ENCODE measurements around the gene B3GALT6. TPM values are rescaled to one million over a fixed set of nuclear protein-coding genes. Genes with fewer than 3 reads are reported as not detected.

The B3GALT6 gene
- 23.4 and 30.0 TPM in 2 replicates for total RNA-seq

DNA sequence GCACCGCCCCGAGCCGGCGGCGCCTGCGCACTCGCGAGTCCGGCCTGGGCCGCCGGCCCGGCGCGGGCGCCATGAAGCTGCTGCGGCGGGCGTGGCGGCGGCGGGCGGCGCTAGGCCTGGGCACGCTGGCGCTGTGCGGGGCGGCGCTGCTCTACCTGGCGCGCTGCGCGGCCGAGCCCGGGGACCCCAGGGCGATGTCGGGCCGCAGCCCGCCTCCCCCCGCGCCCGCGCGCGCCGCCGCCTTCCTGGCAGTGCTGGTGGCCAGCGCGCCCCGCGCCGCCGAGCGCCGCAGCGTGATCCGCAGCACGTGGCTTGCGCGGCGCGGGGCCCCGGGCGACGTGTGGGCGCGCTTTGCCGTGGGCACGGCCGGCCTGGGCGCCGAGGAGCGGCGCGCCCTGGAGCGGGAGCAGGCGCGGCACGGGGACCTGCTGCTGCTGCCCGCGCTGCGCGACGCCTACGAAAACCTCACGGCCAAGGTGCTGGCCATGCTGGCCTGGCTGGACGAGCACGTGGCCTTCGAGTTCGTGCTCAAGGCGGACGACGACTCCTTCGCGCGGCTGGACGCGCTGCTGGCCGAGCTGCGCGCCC lies at the start of gene B3GALT6:
Gene B3GALT6, plus strand, starts transcription at position 30 of the 588 bp plus-strand sequence. Its CDS starts 42 bp downstream, at position 72.

DNA sequence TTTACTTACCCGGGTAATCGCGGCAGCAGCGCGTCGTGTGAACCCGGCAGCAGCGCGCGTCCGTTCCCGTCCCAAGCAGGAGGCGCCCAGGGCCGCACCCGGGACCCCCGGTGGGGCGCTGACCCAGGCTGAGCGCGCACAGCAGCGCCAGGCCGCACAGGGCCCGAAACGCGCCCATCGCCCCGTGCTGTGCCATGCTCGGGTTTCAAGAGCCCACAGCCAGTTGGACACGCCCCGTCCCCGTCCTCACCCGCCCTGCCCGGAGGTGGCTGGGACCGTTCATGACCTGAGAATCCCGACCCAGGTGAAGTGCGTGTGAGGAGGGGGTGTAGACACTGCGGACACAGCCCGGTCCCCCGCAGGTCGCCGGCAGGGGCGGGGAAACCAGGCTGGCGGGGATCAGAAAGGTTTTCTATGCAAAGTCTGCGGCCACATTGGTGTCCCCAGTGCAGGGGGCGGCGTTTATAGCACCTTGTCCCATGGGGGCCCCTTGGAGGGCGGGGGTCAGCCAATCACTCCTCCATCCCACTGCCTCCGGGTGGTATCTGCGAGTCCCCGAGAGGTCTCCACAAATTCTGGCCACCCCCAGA lies 25.6 kb upstream of the B3GALT6 start, which contains the start of gene TNFRSF18:
Gene TNFRSF18, minus strand, starts transcription at position 217 of the 590 bp plus-strand sequence. Its CDS starts 21 bp downstream, at position 196.

GRCh38 chr1:1213345-1214265 lies 18.4 kb upstream of the B3GALT6 start, which contains the start of gene TNFRSF4:
Gene TNFRSF4, minus strand, starts transcription at chr1:1214153. Its CDS starts 26 bp downstream, at chr1:1214127.

GRCh38 chr1:1231400-1232207 lies 433 bp upstream of the B3GALT6 start, which contains the start of gene SDF4:
Gene SDF4, minus strand, starts transcription at chr1:1232001. Its CDS starts 3,229 bp downstream, at chr1:1228772.

GRCh38 chr1:1246577-1247340 lies 14.7 kb downstream of the B3GALT6 start, which contains the start of gene C1QTNF12:
Gene C1QTNF12, minus strand, starts transcription at chr1:1246722. Its CDS starts 32 bp downstream, at chr1:1246690.

DNA sequence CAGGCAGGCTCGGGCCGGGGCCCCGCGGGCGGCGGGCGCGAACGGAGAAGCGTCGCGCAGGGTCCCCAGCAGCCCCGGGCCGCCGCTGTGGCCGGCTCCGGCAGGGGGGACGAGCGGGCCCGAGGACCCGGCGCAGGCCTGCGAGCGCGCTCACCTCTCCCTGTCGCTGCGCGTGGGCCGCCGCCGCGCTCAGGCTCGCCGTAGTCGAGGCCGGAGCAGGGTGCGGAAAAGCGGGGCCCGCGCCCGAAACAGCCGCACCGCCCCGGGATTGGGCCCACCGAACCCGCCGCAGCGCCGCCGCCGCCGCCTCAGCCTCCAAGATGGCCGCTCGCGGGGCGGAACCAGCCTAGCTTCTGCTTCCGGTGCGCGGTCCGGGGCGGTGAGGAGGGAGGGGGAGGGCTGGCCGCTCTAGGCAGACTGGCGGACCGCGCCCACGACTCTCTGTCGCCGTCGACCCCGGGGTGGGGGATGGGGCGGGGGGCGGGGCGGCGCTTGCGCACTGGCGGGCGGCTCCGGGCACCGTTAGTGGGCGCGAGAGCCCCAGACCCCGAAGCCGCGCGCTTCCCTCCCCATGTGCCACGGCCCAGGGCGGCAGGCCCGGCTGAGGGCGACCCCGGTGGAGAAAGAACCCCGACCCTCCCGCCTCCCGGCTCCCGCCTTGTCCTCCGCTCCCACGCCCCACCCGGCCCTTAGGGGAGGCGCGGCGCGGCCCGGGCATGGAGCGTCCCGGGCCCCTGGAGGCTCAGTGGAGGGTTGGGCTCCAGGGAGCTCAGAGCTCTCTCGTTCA lies 41.7 kb downstream of the B3GALT6 start, which contains the start of gene UBE2J2:
Gene UBE2J2, minus strand, starts transcription at position 343 of the 787 bp plus-strand sequence. CDS start 5,862 bp downstream, outside the sequence.

Other genes starting within 250 kb of the B3GALT6 start
- 17.0 and 31.4 TPM in 2 replicates for gene HES4, start 232.1 kb upstream of the B3GALT6 start, total RNA-seq
- 135 and 185 TPM in 2 replicates for gene ISG15, start 218.7 kb upstream of the B3GALT6 start, total RNA-seq
- 79.1 and 125 TPM in 2 replicates for gene AGRN, start 212.1 kb upstream of the B3GALT6 start, total RNA-seq
- not detected in 2 replicates for gene RNF223, start 157.9 kb upstream of the B3GALT6 start, total RNA-seq
- gene C1orf159, start 116.1 kb upstream of the B3GALT6 start, total RNA-seq = 4.3 and 5.5 TPM in 2 replicates
- gene TTLL10, start 58.4 kb upstream of the B3GALT6 start, total RNA-seq = not detected in 2 replicates
- 0.28 TPM in 1 of 2 replicates, not detected in the other for gene TNFRSF18, start 25.6 kb upstream of the B3GALT6 start, total RNA-seq
- gene TNFRSF4, start 18.1 kb upstream of the B3GALT6 start, total RNA-seq = 0.63 and 1.6 TPM in 2 replicates
- gene SDF4, start 236 bp upstream of the B3GALT6 start, total RNA-seq = 91.0 and 126 TPM in 2 replicates
- gene C1QTNF12, start 14.5 kb downstream of the B3GALT6 start, total RNA-seq = 0.45 and 0.85 TPM in 2 replicates
- 31.8 and 39.7 TPM in 2 replicates for gene UBE2J2, start 41.6 kb downstream of the B3GALT6 start, total RNA-seq
- 0.27 and 0.66 TPM in 2 replicates for gene SCNN1D, start 48.2 kb downstream of the B3GALT6 start, total RNA-seq
- gene ACAP3, start 75.7 kb downstream of the B3GALT6 start, total RNA-seq = 22.7 and 37.0 TPM in 2 replicates
- 12.5 and 13.0 TPM in 2 replicates for gene PUSL1, start 76.4 kb downstream of the B3GALT6 start, total RNA-seq
- 71.9 and 89.6 TPM in 2 replicates for gene INTS11, start 92.4 kb downstream of the B3GALT6 start, total RNA-seq
- 11.4 and 11.6 TPM in 2 replicates for gene CPTP, start 92.6 kb downstream of the B3GALT6 start, total RNA-seq
- 0.18 and 0.19 TPM in 2 replicates for gene TAS1R3, start 99.0 kb downstream of the B3GALT6 start, total RNA-seq
- 41.9 and 101 TPM in 2 replicates for gene DVL1, start 117.2 kb downstream of the B3GALT6 start, total RNA-seq
- gene MXRA8, start 126.3 kb downstream of the B3GALT6 start, total RNA-seq = 0.63 and 6.3 TPM in 2 replicates
- 91.8 and 109 TPM in 2 replicates for gene AURKAIP1, start 143.0 kb downstream of the B3GALT6 start, total RNA-seq
- 80.2 and 143 TPM in 2 replicates for gene CCNL2, start 167.1 kb downstream of the B3GALT6 start, total RNA-seq
- 103 and 128 TPM in 2 replicates for gene MRPL20, start 175.1 kb downstream of the B3GALT6 start, total RNA-seq
- gene ANKRD65, start 189.0 kb downstream of the B3GALT6 start, total RNA-seq = under 0.01 and 0.09 TPM in 2 replicates
- gene VWA1, start 203.5 kb downstream of the B3GALT6 start, total RNA-seq = 4.4 and 11.1 TPM in 2 replicates
- under 0.01 TPM in 1 of 2 replicates, not detected in the other for gene ATAD3C, start 217.5 kb downstream of the B3GALT6 start, total RNA-seq
- 16.4 and 26.7 TPM in 2 replicates for gene ATAD3B, start 239.5 kb downstream of the B3GALT6 start, total RNA-seq

Data from endothelial cell of coronary artery (primary cell).